Measurements from ENCODE around the gene CTSC.

DNA sequence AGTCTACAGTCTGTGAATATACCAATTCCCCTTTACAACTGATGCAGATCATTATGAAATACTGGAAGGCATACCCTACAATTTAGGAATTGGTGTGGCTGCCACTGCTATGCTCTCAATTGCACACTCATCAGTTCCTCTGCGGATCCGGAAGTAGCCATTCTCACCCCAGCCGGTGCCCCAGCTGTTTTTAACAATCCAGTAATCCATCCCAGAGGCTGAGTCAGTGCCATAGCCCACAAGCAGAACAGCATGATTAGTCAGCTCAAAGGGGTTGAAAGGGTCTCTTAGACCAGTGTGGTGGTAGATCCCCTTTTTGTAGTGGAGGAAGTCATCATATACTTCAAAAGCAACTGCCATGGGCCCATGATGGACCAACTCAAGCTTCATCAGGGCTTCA lies 43.6 kb downstream of the CTSC start:
- TF ChIP-seq, protein P1, sequence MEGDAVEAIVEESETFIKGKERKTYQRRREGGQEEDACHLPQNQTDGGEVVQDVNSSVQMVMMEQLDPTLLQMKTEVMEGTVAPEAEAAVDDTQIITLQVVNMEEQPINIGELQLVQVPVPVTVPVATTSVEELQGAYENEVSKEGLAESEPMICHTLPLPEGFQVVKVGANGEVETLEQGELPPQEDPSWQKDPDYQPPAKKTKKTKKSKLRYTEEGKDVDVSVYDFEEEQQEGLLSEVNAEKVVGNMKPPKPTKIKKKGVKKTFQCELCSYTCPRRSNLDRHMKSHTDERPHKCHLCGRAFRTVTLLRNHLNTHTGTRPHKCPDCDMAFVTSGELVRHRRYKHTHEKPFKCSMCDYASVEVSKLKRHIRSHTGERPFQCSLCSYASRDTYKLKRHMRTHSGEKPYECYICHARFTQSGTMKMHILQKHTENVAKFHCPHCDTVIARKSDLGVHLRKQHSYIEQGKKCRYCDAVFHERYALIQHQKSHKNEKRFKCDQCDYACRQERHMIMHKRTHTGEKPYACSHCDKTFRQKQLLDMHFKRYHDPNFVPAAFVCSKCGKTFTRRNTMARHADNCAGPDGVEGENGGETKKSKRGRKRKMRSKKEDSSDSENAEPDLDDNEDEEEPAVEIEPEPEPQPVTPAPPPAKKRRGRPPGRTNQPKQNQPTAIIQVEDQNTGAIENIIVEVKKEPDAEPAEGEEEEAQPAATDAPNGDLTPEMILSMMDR (IDR thresholded peaks at IDR 0.05) = no peak
- TF ChIP-seq POLR2A (IDR thresholded peaks at IDR 0.05; ENCODE audit: low read depth) (no peak), POLR2AphosphoS5 (IDR thresholded peaks at IDR 0.05) (no peak)
